GM10847 (cell line): Measurements from ENCODE around the gene GCG.

Experiments used
- POLR2A ChIP-seq: IDR thresholded peaks from 2 replicates; pipeline ENCODE4 v1.6.1; 2011; ENCODE audit not compliant: insufficient read length; ENCODE audit errors: extremely low read depth

The GCG gene

DNA sequence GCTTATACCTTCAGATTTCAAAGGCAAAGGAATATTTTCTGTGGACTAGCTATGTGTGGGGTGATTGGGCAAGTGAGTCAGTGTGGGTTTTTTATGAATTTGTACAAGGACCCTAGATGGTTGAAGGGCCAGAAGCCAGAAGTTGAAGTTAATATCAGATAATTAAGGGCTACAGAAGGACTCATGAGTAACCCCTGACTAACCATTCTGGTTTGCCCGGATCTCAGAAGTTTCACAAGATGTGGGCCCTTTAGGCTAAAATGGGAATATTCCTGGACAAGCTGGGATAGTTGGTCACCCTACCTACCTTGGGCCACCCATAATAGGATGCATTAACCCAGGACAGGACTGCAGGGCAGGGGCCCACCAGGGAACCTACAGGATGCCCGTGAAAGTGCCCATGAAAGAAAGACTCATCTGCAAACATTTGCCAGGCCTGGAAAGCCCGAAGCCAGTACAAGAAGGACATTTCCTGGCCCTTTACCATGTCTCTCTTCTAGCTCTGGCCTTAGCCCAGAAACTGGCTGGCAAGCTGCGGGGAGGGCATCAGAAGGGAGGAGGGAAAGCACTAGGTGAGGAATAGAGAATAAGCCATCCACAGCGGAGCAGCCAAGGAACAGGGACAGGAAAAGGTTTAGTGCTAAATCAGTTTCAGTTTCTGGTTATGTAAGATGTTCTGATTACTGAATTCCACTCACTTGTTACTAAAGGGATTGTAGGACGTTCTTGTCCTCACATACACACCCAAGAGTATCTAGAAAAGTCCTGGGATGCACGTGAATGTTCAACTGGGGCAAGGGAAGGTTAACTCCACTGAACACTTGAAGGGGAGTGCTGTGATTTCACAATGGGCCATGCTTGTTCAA is 33.6 kb downstream of the GCG start:
- no peak for TF ChIP-seq POLR2A

DNA sequence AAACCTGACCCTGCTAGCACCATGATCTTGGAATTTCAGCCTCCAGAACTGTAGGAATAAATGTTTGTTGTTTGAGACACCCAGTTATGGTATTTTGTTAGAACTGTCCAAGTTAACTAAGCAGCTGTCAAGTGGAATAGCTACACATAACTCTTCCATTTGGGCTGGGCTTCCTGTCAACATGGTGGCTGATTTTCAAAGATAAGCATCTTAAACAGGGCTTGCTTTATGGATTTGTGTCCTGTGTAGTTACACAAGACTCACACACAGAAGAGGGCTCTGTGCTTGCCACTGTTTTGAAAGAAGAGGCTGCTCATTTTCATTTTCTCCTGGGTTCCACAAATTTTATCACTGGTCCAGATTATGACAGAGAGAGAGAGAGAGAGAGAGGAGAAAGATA is 35.7 kb downstream of the GCG start:
- no peak for TF ChIP-seq POLR2A

DNA sequence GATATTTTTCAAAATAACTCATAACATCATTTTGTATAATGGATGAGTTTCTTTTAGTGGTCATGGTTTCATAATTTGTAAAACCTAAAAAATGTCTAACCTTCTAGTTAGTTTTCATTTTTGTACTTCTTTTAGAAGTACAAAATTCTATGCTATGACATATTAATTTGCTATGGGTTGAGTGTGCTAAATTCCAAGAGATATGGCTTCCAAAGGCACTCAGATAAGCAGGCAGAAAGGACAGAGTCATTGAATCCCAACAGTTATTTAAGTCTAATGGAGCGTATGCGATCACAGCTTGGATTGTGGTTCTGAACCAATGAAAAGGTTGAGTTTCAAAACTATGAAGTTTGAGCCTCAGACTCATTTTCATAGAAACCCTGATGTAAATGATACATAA is 37.0 kb downstream of the GCG start:
- TF ChIP-seq POLR2A, result no peak

DNA sequence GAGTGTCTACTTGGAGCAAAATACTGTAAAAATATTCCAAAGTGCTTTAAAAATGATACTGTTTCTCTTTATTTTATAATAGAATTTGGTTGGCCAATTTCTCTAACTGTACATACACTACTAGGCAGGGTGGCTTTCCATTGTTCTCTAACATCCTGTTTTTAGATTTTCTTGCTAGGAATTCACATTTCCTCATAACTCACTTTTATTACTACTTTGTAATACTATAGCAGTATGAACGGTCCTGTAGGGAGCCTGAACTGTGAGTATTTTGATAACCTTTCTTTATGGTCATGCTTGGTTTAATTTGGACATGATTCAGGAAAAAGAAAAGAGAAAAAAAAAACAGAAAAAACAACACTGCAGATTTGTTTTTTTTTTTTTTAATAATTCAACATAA is 37.8 kb downstream of the GCG start:
- no peak for TF ChIP-seq POLR2A

DNA sequence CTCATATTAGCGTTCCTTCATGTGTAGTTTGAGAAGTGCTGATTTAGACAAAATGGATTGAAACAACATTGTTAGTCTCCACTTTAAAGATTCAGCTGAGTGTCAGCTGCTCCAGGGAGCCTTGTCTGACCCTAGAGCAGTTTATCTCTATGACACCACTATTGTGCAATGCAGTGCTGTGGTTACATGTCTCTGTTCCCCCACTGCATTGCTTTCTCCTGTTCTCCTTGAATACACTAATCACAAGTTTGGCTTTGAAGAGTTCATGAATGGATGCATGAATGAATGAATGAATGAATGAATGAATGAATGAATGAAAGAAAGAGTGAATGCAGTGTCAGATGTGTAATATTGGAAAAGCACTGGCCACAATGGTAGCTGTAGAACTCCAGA is 38.3 kb downstream of the GCG start:
- no peak for TF ChIP-seq POLR2A

DNA sequence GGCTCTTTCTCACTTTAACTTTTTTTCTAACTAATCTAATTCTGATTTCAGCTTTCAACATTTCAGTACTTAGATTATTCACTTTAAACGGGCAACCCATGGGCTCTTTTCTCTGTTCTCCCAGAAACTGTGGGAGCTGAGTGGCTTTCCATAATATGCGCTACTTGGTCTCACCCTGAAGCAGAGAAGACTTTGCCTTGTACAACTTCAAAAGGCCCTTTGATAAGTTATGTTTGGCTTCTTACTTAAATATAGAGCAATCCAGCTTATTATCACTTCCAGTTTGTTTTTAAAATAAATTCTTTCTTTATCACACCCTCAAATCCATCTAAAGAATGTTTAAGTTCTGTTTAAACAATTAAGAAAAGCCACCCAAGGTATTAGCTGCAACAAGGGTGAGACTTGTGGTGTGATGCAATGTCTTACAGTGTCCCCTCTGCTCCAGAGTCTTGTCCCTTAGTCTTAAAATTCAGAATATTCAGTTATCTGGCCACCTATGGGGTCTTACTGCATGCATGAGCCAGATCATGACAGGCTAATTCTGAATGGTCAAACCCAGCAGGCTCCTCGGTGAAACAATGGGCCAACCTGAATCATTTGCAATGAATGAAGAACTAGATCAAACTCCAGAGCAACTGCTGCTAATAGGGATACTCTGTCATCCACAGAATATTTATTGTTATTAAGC is 38.8 kb downstream of the GCG start:
- no peak for TF ChIP-seq POLR2A

DNA sequence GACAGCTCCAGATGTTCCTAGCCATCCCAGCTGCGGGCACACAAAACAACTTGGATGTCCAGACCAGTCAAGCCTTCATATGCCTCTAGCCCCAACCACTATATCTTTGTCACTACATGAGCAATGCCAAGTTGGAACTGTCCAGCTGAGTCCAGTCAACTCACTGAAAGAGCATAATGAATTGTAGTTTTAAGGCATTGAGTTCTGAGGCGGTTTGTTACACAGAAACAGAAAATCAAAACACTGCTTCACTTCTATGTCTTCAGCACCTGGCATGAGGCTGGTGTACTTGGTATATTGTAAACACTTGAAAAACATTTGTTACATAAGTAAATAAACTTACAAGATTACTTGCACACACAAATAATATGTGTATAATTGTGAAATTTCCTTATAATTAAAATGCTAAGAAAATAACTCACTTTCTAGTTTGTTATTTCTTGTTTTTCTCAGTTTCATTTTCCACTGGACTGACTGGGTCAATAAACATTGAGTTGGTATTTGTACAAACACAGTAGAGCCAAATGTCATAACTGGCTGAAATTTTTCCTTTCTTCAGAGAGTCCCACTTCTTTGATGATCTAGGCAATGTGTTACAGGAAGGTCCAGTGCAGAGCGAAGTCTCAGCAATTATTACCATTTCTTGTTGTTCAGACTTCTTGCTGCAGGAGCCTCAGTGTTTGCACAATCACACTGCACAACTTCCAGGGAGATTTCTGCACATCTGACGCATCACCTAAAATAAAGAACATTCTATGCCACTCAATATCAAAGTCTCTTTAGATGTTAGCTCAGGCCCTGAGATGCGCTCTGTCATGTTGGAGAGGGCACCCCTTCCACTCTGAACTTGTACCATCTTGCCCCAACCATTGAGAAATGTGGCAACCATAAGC is 39.8 kb downstream of the GCG start:
- TF ChIP-seq POLR2A, result no peak

DNA sequence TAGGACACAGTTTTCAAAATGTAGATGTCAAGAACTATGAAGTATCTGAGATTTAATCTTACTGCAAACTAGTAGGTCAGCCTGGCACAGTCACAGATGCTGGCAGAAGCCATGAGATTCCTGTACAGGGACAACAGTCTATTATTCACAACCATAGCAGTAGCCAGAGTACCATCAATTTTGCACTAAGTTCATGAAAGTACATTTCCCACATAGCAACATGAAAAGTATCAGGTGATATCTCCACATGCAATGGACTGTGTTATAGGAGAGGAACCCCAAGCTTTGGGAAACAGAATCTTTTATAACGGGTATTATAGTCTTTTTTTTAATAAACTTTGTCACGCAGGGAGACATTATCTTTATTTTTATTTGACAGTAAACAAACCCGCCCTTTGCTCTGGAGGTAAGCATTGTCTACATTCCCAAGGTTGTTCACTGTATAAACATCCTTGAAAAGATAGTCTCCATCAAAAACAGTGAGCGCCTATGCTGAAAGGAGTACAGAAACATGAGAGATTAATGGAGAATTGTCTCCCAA is 44.6 kb downstream of the GCG start:
- no peak for TF ChIP-seq POLR2A

DNA sequence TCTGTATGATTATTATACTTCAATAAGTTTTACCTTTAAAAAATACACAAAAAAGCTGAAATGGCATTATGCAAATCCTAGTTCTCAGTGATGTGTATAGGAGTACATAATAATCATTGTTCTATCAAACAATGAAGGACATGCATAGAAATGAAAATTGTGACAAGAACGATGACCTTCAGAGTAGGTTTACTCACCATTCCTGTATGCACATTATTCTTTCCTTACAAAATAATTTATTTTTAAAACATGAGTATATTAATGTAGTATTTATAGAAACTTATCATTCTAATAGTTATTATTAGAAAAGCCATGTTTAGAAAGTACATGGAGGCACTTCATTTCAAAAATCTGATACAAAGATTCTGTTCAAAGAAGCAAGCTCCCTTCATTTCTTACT is 45.3 kb downstream of the GCG start:
- no peak for TF ChIP-seq POLR2A

DNA sequence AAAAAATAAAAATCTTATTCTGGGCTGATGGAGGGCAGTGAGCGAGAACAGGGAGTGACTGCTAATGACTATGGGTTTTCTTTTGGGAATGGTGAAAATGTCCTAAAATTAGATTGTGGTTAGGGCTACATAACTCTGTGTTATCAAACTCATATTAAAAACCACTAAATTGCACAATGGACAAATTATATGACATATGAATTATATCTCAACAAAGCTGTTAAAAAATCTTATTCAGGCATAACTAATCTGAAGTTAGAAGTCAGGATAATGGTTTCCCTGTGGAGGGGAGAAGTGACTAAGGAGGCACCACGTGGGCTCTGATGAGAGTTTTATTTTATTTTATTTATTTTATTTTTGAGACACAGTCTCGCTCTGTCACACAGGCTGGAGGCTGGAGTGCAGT is 45.9 kb downstream of the GCG start:
- no peak for TF ChIP-seq POLR2A

DNA sequence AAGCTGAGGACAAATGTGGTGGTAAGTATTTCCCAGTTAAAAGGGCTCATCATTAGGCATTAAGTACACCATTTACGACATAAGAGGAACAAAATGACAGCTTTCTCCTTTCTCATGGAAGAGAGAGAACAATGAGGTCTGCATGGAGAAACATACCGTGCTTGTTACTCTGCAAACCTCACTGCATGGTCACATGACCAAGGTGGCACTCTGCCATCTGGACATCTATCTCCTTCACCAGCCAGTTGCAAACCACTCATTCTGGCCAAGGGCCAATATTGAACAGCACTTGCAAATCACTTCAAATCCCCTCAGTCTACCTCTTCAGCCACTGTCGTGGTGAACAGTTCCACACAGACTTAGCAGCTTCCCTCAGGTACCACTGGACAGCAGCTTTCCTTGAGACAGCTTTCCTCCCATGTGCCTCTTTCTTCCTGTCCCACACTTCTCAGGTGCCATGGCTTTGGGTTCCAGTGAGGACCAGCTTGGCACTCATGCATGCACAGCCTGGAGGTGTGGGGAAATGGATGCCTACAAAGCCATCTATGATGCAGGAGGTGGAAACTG is 48.5 kb downstream of the GCG start:
- TF ChIP-seq POLR2A, result no peak

DNA sequence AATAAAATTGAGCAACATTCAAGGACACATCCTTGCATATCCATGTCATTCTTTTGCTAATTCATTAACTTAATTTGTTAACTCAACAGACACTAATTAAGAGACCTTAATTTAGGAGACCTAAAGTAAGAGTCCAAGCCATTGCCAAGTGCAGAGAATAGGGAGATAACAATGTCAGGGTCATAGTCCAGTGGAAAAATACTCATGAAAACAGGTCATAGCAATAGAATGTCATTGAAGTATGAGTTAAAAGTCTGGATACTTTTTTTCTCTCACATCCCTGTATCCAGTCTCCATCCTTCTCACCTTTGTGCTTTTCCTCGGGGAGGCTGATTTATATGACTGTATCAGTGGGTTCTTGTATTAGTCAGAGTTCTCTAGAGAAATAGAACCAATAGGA is 51.5 kb downstream of the GCG start:
- TF ChIP-seq POLR2A, result no peak

DNA sequence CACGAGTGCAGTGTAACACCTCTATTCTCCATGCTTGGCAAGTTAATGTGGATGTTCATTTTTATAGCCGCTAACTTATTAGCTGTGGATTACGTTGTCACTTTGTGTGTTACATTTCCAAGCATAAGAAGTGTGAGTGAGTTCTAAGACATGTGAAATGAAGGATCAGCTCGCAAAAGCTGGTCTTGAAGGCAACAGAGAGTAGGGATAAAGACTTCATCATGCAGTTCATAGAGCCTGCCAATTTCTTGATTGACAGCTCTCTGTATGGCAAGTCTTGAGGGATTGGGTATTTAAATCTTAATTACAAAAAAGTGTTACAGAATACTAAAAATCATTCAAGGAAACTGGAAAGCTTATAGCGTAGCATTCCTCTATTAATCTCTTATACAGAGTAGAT is 52.2 kb downstream of the GCG start:
- TF ChIP-seq POLR2A, result no peak
